Upper lobe of right lung (tissue), 1 donor: ENCODE measurements around the gene SCIMP. TPM values are rescaled to one million over a fixed set of nuclear protein-coding genes. Genes with fewer than 3 reads are reported as not detected.
"Not testable (repeated sequence)": the region's sequence is repeated elsewhere in the genome, so short reads cannot be mapped to it uniquely, and the experiment has no call there.

Experiments used
- ATAC-seq: fragments of 200-7000 bp; cut with Tn5 transposase; one replicate; pipeline ENCODE4 v1.9.1; 2020; ENCODE audit warnings: mild to moderate bottlenecking, moderate library complexity
- DNase-seq: peaks from one replicate; pipeline ENCODE4 v3.0.0-alpha.2; 2020
- H3K27ac ChIP-seq: fragments of 200-600 bp; one replicate; pipeline ENCODE4 v1.8.0; 2022
- H3K27me3 ChIP-seq: fragments of 200-600 bp; one replicate; pipeline ENCODE4 v1.8.0; 2022; ENCODE audit warnings: mild to moderate bottlenecking
- H3K36me3 ChIP-seq: fragments of 200-600 bp; one replicate; pipeline ENCODE4 v1.8.0; 2022
- H3K4me1 ChIP-seq: fragments of 200-600 bp; one replicate; pipeline ENCODE4 v1.8.0; 2022
- H3K4me3 ChIP-seq: fragments of 200-600 bp; one replicate; pipeline ENCODE4 v1.8.0; 2022; ENCODE audit warnings: mild to moderate bottlenecking
- H3K9me3 ChIP-seq: fragments of 200-600 bp; one replicate; pipeline ENCODE4 v1.8.0; 2022
- CTCF ChIP-seq: fragments of 200-600 bp; IDR thresholded peaks from one replicate; pipeline ENCODE4 v1.8.0; 2022; ENCODE audit warnings: antibody characterized with exemption
- intact Hi-C: fragments of 100-400 bp; cut with DNase I; formaldehyde crosslinking; loops from one replicate; pipeline ENCODE4 v1.11.0; 2022
- total RNA-seq: library from RNA; stranded (reverse); fragmentation: NEBNext Ultra II Directional; extraction: Animal tissue kit (Norgen Biotek cat#: 25700); gene quantifications from one replicate; pipeline ENCODE4 v1.2.1, GENCODE V29; 2021
- donor health status: DM: no; HTN: yes; CAD: no; lungs with severe emphysema.

Gene SCIMP
- total RNA-seq, 1 donor from 2014 or later: 24.8 TPM

DNA sequence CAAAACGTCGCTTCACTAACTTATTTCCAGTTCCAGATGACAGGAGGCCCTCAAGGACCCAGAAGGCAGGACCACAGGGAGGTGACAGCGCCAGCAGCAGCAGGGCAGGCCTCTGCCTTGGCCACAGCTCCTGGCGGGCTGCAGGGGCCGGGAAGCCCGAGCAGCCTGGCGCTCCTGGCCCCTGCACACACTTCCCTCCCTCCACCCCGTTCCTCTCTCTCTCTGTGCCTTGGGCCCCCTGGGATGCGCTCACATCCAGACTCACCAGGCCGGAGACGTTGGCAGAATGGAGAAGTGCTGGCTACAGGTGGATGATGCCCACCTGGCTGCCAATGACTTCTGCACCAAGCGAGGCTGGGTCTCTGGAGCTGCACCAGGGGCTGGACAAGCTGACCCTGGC is 55.7 kb downstream of the SCIMP start:
- H3K4me1 ChIP-seq: no peaks in the 10 kb centered on the region
- peaks cover 4% of the 10 kb centered on the region for H3K36me3 ChIP-seq
- no peaks in the 10 kb centered on the region for H3K27me3 ChIP-seq
- no peak overlapping the region for H3K27ac ChIP-seq
- intact Hi-C loops: no loop called here
- H3K4me3 ChIP-seq: no peak overlapping the region
- DNase-seq: no peak
- ATAC-seq: no peak
- TF ChIP-seq CTCF: no peak
- H3K9me3 ChIP-seq: peaks cover 85% of the 10 kb centered on the region

GRCh38 chr17:5175027-5175426 is 59.6 kb downstream of the SCIMP start:
- H3K36me3 ChIP-seq, intact Hi-C loops, H3K4me3 ChIP-seq, H3K4me1 ChIP-seq, DNase-seq, H3K27me3 ChIP-seq, H3K27ac ChIP-seq, ATAC-seq: not testable (repeated sequence)
- peaks cover 50% of the 10 kb centered on the region for H3K9me3 ChIP-seq

- H3K36me3 ChIP-seq, H3K4me1 ChIP-seq, H3K4me3 ChIP-seq, H3K9me3 ChIP-seq, H3K27me3 ChIP-seq, DNase-seq, H3K27ac ChIP-seq, intact Hi-C loops: not testable (repeated sequence)
- ATAC-seq: peak; percentile 59
Observed at GRCh38 chr17:5165791-5166564, 68.7 kb downstream of the SCIMP start.

GRCh38 chr17:5164436-5164835 is 70.2 kb downstream of the SCIMP start:
- intact Hi-C loops: no loop called here
- no peak overlapping the region for H3K27ac ChIP-seq
- H3K27me3 ChIP-seq: no peaks in the 10 kb centered on the region
- no peaks in the 10 kb centered on the region for H3K4me1 ChIP-seq
- ATAC-seq: peak; percentile 69
- DNase-seq: no peak
- H3K36me3 ChIP-seq: no peaks in the 10 kb centered on the region
- no peak for TF ChIP-seq CTCF
- no peak overlapping the region for H3K4me3 ChIP-seq
- H3K9me3 ChIP-seq: no peaks in the 10 kb centered on the region

DNA sequence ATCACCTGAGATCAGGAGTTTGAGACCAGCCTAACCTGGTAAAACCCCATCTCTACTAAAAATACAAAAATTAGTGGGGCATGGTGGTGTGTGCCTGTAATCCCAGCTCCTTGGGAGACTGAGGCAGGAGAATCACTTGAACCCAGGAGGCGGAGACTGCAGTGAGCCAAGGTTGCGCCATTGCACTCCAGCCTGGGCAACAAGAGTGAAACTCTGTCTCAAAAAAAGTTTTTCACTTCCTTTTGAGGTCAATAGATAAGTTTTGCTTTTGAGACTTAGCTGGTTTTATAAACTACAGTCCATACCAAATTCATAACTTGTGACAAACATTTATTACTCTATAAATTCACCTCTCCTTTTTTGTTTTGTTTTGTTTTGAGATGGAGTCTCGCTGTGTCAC is 72.9 kb downstream of the SCIMP start:
- H3K27me3 ChIP-seq, H3K36me3 ChIP-seq, H3K9me3 ChIP-seq, H3K4me3 ChIP-seq, intact Hi-C loops, H3K4me1 ChIP-seq, DNase-seq, ATAC-seq, H3K27ac ChIP-seq: not testable (repeated sequence)

GRCh38 chr17:5160702-5161101 is 74.0 kb downstream of the SCIMP start:
- H3K9me3 ChIP-seq, H3K4me3 ChIP-seq, H3K36me3 ChIP-seq, H3K27me3 ChIP-seq, DNase-seq, ATAC-seq, H3K4me1 ChIP-seq, H3K27ac ChIP-seq, intact Hi-C loops: not testable (repeated sequence)

Other genes with a start within 250 kb of the SCIMP start
- gene CAMTA2, start 247.2 kb downstream of the SCIMP start, total RNA-seq: 55.8 TPM
- gene INCA1, start 237.3 kb downstream of the SCIMP start, total RNA-seq: 4.5 TPM
- gene KIF1C, start 236.9 kb downstream of the SCIMP start, total RNA-seq: 254 TPM
- gene SLC52A1, start 199.4 kb downstream of the SCIMP start, total RNA-seq: 0.26 TPM
- 6.7 TPM for gene ZFP3, start 156.4 kb downstream of the SCIMP start, total RNA-seq
- gene ZNF232, start 123.0 kb downstream of the SCIMP start, total RNA-seq: 8.0 TPM
- gene USP6, start 118.8 kb downstream of the SCIMP start, total RNA-seq: 0.14 TPM
- 7.1 TPM for gene ZNF594, start 43.0 kb downstream of the SCIMP start, total RNA-seq
- 43.9 TPM for gene RABEP1, start 47.4 kb upstream of the SCIMP start, total RNA-seq
- gene NUP88, start 184.8 kb upstream of the SCIMP start, total RNA-seq: 40.4 TPM
- gene RPAIN, start 185.3 kb upstream of the SCIMP start, total RNA-seq: 32.9 TPM
- gene C1QBP, start 204.3 kb upstream of the SCIMP start, total RNA-seq: 73.7 TPM
- 10.4 TPM for gene DHX33, start 234.1 kb upstream of the SCIMP start, total RNA-seq